ENCODE measurements around the gene MUC5B.

MUC5B gene

DNA sequence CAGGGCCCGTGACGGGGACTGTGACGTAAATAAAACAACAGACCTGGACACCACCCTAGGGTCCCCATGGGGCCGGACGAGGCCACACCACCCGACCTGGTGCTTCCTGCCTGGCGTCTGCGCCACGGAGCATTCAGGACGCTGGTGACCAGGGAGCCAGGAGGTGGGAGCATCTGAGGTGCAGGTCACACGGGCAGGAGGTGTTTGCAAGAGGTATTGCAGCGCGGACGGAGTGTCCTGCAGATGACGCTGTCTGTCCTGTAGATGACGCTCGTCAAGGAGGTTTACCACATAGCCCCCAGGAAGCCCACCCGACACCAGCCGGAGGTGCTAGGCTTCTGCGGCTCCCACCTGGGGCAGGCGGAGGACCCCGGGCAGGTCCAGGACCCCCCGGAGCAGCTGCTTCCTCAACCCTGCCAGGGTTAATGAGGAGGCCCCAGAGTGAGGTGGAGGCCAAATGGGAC lies 986 bp upstream of the MUC5B start:
- DNase-seq = no peak

DNA sequence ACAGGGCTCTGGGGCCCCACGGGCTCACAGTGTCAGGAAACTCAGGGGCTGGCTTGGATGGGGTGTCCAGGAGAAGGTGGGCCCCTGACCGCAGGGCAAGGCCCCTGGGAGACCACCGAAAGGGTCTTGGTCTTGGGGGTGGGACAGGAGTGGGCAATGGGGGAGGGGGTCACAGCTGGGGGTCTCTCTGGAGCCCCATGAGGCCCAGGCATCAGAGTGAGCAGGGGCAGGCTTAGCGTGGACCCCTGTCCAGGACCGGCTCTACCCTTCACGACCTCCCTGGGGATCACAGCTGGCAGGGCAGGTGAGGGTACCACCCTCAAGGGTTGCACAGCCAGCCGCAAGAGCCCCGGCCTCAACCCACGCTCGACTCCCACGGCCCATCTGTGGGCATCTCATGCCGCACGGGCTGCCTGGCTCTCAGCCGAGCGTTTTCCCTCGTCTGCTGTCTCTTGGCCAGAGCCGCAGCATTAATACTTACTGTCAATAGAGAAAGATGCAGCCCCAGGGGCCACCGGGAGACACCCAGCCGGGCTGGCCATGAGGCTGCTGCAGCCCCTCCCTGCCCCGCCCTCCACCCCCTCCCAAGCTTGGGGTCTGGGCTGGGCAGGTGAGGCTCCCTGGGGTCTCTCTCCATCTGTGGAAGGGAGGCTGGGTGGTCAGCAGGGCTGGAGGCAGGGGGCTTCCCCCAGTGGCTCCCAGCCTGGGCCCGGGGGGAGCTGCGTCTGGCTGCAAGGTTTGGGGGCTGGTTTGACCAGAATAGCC lies 662 bp downstream of the MUC5B start:
- DNase-seq = peak; percentile 24

GRCh38 chr11:1224111-1224490 lies 1.2 kb downstream of the MUC5B start:
- DNase-seq = peak; percentile 26

DNA sequence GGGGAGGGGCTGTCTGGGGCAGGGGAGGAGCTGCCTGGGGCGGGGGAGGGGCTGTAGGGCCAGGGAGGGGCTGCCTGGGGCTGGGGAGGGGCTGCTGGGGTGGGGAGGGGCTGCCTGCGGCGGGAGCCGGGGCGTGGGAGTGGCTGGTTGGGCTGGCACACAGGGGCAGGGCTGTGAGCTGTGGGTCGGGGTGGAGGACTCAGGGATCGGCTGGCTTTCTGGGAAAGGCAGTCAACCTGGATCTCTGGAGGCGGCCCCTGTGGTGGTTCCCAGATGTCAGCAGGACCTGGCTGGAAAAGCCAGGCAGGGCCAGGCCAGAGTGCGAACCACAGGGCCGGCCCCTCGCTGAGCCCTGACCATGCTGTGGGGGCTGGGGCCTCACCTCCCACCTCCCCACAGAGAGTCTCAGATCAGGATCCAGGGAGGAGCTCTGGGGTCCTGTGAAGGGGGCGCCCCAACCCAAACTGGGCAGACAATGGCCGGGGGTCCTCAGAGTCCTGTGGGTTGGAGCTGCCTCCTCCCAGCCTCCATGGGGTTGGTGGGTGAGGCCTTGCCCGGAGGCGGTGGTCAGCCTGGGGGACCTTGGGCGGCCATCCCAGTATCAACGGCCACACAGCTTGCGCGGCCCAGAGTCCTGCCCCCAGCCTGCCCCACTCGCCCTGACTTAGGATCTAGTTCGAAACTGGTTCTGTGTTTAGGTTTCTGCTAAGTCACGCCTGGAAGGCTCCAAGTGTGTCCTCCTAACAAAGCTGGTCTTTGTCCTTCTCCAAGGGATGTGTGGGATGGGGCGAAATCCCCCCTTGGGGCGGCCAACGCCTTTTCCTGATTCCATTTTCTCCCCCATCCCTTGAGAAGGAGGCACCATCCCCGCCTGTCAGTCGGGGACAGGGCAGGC lies 1.9 kb downstream of the MUC5B start:
- peak; percentile 30 for DNase-seq

- DNase-seq = peak; percentile 22
Observed at GRCh38 chr11:1225386-1226225, 2.7 kb downstream of the MUC5B start.

GRCh38 chr11:1226226-1226985 lies 3.5 kb downstream of the MUC5B start:
- DNase-seq = peak; percentile 32

DNA sequence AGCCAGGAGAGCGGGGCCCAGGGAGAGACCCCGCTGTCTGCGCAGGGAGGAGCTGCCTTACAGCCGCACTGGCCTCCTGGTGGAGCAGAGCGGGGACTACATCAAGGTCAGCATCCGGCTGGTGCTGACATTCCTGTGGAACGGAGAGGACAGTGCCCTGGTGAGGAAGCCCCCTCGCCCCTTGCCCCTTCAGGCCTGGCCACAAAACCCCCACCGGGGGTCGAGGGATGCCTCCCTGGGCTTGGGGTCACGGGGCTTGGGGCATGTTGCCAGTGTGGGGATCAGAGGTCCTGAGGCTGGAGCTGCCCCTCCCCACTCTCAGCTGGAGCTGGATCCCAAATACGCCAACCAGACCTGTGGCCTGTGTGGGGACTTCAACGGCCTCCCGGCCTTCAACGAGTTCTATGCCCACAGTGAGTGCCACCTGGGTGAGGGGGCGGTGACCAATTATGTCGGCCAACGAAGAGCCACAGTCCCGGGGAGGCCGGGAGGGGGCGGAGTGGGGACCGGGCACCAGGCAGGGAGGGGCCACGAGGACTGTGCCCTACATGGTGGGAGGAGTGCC lies 4.2 kb downstream of the MUC5B start:
- peak; percentile 28 for DNase-seq

GRCh38 chr11:1227551-1228100 lies 4.8 kb downstream of the MUC5B start:
- DNase-seq = peak; percentile 21

- DNase-seq = peak; percentile 31
Observed at GRCh38 chr11:1228101-1228821, 5.4 kb downstream of the MUC5B start.

- DNase-seq = peak; percentile 27
Observed at GRCh38 chr11:1228921-1229451, 6.1 kb downstream of the MUC5B start.

- peak; percentile 25 for DNase-seq
Observed at GRCh38 chr11:1229471-1230120, 6.7 kb downstream of the MUC5B start.

GRCh38 chr11:1230121-1230455 lies 7.2 kb downstream of the MUC5B start:
- DNase-seq = no peak

GRCh38 chr11:1230456-1231395 lies 7.9 kb downstream of the MUC5B start:
- DNase-seq = peak; percentile 28

DNA sequence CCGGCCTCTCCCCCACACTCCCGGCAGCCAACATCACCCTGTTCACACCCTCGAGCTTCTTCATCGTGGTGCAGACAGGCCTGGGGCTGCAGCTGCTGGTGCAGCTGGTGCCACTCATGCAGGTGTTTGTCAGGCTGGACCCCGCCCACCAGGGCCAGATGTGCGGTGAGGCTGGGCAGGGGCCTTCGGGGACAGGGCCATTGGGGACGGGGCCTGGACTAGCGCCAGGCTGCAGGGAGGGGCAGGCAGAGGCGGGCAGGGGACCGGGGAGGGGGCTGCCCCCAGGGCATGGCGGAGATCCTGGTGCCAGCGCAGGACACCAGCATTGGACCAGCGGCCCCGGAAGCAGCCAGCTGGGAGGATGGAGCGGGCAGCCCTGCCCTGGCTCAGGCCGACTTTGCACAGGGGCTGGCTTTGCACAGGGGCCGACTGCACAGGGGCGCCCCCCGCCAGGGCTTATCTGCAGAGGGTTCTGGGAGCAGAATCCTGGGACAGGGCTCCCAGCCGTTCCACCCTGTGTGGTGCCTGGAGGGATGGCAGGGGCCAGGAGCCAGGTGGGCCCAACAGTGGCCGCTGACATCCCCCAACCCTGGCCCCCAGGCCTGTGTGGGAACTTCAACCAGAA lies 8.6 kb downstream of the MUC5B start:
- peak; percentile 17 for DNase-seq

DNA sequence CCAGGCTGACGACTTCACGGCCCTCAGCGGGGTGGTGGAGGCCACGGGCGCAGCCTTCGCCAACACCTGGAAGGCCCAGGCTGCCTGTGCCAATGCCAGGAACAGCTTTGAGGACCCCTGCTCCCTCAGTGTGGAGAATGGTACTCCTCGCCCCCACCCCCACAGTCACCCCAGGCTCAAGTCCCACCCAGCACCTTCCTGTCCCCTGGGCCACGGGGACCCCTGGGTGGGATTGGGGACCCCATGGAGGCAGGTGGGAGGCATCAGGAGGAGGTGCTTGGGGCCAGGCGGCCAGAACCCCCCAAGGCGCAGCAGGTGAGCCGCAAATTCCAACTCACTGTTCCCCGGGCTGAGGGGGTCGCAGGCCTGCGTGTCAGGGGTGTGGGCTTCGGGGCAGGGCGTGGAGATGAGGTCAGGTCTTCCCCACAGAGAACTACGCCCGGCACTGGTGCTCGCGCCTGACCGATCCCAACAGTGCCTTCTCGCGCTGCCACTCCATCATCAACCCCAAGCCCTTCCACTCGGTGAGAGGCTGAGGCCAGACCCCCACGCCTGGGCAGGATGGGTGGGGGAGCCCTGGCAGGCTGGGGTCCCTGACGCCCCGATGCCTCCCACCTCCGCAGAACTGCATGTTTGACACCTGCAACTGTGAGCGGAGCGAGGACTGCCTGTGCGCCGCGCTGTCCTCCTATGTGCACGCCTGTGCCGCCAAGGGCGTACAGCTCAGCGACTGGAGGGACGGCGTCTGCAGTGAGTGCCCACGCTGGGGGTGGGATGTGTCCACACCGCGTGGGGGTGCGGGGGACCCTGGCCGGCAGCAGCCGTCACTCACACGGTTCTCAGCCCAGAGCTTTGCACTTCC lies 9.4 kb downstream of the MUC5B start:
- peak; percentile 25 for DNase-seq

GRCh38 chr11:1232883-1233321 lies 10.0 kb downstream of the MUC5B start:
- peak; percentile 26 for DNase-seq

DNA sequence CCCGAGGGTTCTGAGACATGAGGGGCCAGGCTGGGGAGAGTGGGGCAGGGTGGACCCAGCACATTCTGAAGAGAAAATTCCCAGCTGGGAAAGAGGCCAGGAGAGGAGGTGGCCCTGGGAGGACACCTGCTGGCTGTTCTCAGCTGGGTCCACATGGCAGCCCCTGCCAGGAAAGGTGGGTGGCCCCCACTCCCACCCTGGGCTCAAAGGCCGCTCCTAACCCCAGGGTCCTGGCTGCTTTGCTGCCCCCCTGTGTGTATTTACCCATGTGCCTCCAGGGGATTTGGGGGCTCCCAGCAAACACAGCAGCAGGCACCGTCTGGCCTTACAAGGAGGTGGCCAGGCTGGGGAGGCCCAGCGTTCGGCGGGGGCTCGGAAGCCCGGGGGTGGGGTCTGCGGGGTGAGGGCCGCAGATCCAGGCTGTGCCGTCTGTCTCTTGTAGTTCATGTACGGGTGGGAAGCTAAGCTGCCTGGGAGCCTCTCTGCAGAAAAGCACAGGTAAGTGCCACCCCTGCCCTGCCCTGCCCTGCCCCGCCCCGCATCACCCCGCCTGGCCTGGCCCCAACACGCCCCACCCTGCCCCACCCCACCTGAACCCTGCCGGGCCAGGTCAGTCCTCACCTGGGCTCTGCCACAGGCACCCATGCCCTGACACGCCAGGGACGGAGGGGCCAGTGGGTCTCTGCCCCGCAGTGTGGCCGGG lies 10.6 kb downstream of the MUC5B start:
- DNase-seq = peak; percentile 23

Measured in activated CD4-positive, CD25-positive, alpha-beta regulatory T cell treated with anti-CD3 and anti-CD28 coated beads, Interleukin-2, amount 50 U/mL, for 72 hours (primary cell).